GM18517 (cell line): ENCODE results near the gene TRIM40.

ENCODE experiments used
- ATAC-seq: cut with Tn5 transposase; IDR thresholded peaks from one replicate; pipeline ENCODE4 v1.9.1; 2021; ENCODE audit warnings: mild to moderate bottlenecking, moderate library complexity; ENCODE audit not compliant: unreplicated experiment

TRIM40 gene

GRCh38 chr6:30194797-30195690, 59.1 kb downstream of the TRIM40 start:
- no peak for ATAC-seq

GRCh38 chr6:30195951-30196350, 60.0 kb downstream of the TRIM40 start:
- no peak for ATAC-seq

- no peak for ATAC-seq
Observed at GRCh38 chr6:30196376-30196775, 60.4 kb downstream of the TRIM40 start.
